ENCODE measurements around the gene SLC1A2.

GRCh38 chr11:35337914-35338305 lies 81.4 kb downstream of the SLC1A2 start:
- TF ChIP-seq CTCF (IDR thresholded peaks at IDR 0.05) (no peak), EZH2 (IDR thresholded peaks at IDR 0.05) (no peak), EZH2phosphoT487 (IDR thresholded peaks at IDR 0.05) (no peak)

All from neural progenitor cell (in vitro differentiated cells).